Endothelial cell of umbilical vein (primary cell): Measurements from ENCODE around the gene KATNAL1. TPM values are rescaled to one million over a fixed set of nuclear protein-coding genes. Genes with fewer than 3 reads are reported as not detected.

Experiments
- Bru-seq: library from RNA; stranded (reverse); fragments of 400-500 nt; gene quantifications from one replicate; lab custom pipeline; 2021; lab: Mats Ljungman, UMichigan
- BruChase-seq, 2 experiments: library from RNA; stranded (reverse); fragments of 400-500 nt; gene quantifications; one replicate each; lab custom pipeline; 2021; lab: Mats Ljungman, UMichigan
- BruUV-seq: library from RNA; stranded (reverse); fragments of 400-500 nt; replicated peaks from 2 replicates; lab custom pipeline; 2021; lab: Mats Ljungman, UMichigan
- CTCF ChIA-PET: fragments of 300-600, 350-600 bp; sonication (Branson Sonifier 250); formaldehyde crosslinking; loops from one replicate; lab custom pipeline; 2021; ENCODE audit warnings: antibody characterized with exemption, inconsistent platforms; lab: Charles Lee
- POLR2A ChIA-PET: fragments of 300-600, 350-600 bp; sonication (Branson Sonifier 250); formaldehyde crosslinking; loops from one replicate; lab custom pipeline; 2021; ENCODE audit warnings: antibody characterized with exemption, inconsistent platforms; lab: Charles Lee
- DNase-seq: peaks from one replicate; pipeline ENCODE4 v3.0.0-alpha.2; 2011; ENCODE audit warnings: low read depth, low spot score
- FAIRE-seq: peaks from 2 replicates; lab custom pipeline; 2011; peaks lifted over from hg19 to GRCh38; lab: Jason Lieb, UNC
- H2AFZ ChIP-seq: 2 replicates; pipeline ENCODE4 v1.6.0; 2012; ENCODE audit warnings: low read depth, low read length, control low read depth, inconsistent platforms
- H3K27ac ChIP-seq: 2 replicates; pipeline ENCODE4 v1.5.1; 2011; ENCODE audit warnings: low read depth, mild to moderate bottlenecking, control low read depth, low read length, moderate library complexity; ENCODE audit not compliant: insufficient read depth
- H3K27me3 ChIP-seq, 2 experiments: 2 replicates each; pipeline versions ENCODE4 v1.6.0 to v1.6.1; 2011; ENCODE audit warnings: low read length in 2 of 2, mixed read lengths in 1 of 2; ENCODE audit not compliant: control insufficient read depth in 2 of 2, insufficient read depth in 2 of 2
- H3K36me3 ChIP-seq, 2 experiments: 2 replicates in 1 of 2; 3 replicates in 1 of 2; pipeline ENCODE4 v1.5.1; 2011; ENCODE audit warnings: low read length in 2 of 2, mild to moderate bottlenecking in 1 of 2, moderate library complexity in 1 of 2; ENCODE audit not compliant: control insufficient read depth in 2 of 2, insufficient read depth in 2 of 2; ENCODE audit errors: extremely low read depth in 1 of 2
- H3K4me1 ChIP-seq: 3 replicates; pipeline ENCODE4 v1.5.1; 2011; ENCODE audit warnings: mild to moderate bottlenecking, low read length; ENCODE audit not compliant: control insufficient read depth, insufficient read depth; ENCODE audit errors: extremely low read depth
- H3K4me2 ChIP-seq: 2 replicates; pipeline ENCODE4 v1.6.1; 2011; ENCODE audit warnings: low read length, control low read depth, mixed read lengths; ENCODE audit not compliant: insufficient read depth
- H3K4me3 ChIP-seq, 3 experiments: fragments of 200-600 bp in 1 of 3; sonication (generic), shearing (Covaris generic) in 1 of 3; replicated peaks in 1 of 3; 2 replicates each; pipeline ENCODE4 v1.5.1; 2011 to 2016; ENCODE audit warnings: control low read depth in 3 of 3, low read length in 3 of 3, mild to moderate bottlenecking in 2 of 3, inconsistent platforms in 1 of 3, low read depth in 1 of 3, moderate library complexity in 1 of 3; ENCODE audit not compliant: insufficient read depth in 1 of 3
- H3K79me2 ChIP-seq: 2 replicates; pipeline ENCODE4 v1.6.0; 2012; ENCODE audit warnings: low read length, inconsistent platforms; ENCODE audit not compliant: control insufficient read depth, insufficient read depth
- H3K9ac ChIP-seq: replicated peaks from 2 replicates; pipeline ENCODE3; 2011; ENCODE audit warnings: low read length, control low read depth; ENCODE audit not compliant: insufficient read depth; ENCODE audit errors: extremely low read depth
- H3K9me1 ChIP-seq: replicated peaks from 3 replicates; pipeline ENCODE4 v1.6.0; 2011; ENCODE audit warnings: mild to moderate bottlenecking, low read length; ENCODE audit not compliant: control insufficient read depth, insufficient read depth; ENCODE audit errors: extremely low read depth
- H3K9me3 ChIP-seq: replicated peaks from 2 replicates; pipeline ENCODE4 v1.5.1; 2012; ENCODE audit warnings: low read length, inconsistent platforms; ENCODE audit not compliant: control insufficient read depth, insufficient read depth
- H4K20me1 ChIP-seq: replicated peaks from 2 replicates; pipeline ENCODE3; 2011; ENCODE audit warnings: mild to moderate bottlenecking, low read length; ENCODE audit not compliant: control insufficient read depth, insufficient read depth; ENCODE audit errors: extremely low read depth
- EZH2 ChIP-seq: IDR thresholded peaks from 2 replicates; pipeline ENCODE4 v1.6.1; 2012; ENCODE audit warnings: borderline replicate concordance, low read depth, mild to moderate bottlenecking, moderate library complexity, low read length, inconsistent platforms; ENCODE audit not compliant: severe bottlenecking
- FOS ChIP-seq: IDR thresholded peaks from 2 replicates; pipeline ENCODE4 v1.6.1; 2011; ENCODE audit warnings: mild to moderate bottlenecking, low read length, moderate library complexity, borderline replicate concordance; ENCODE audit not compliant: insufficient read depth
- POLR2AphosphoS5 ChIP-seq: IDR thresholded peaks from 2 replicates; pipeline ENCODE4 v1.6.1; 2012; ENCODE audit warnings: low read depth, mild to moderate bottlenecking, control low read depth, low read length, moderate library complexity; ENCODE audit not compliant: insufficient read depth
- dilution Hi-C: fragments of 300-500 bp; cut with MboI; formaldehyde crosslinking; loops from one replicate; pipeline ENCODE4 v1.15.0; 2019; ENCODE audit warnings: low sequenced_read_pairs; ENCODE audit not compliant: extremely low pct_ligation_motif_present
- intact Hi-C: fragments of 100-400 bp; cut with micrococcal nuclease; formaldehyde crosslinking; loops from one replicate; pipeline ENCODE4 v1.10.0; 2022
- long read RNA-seq: library from polyadenylated mRNA; stranded (forward); transcript quantifications from one replicate; pipeline ENCODE4 v2.0.0, GENCODE V29; 2021
- polyA minus RNA-seq, 3 experiments: library from RNA; depleted of rRNA, polyadenylated mRNA; stranded (reverse); fragments of >200 nt; gene quantifications; 1 replicate in 1 of 3; 2 replicates in 2 of 3; pipeline ENCODE4 v1.2.3, GENCODE V29; 2011
- polyA plus RNA-seq, 4 experiments: library from polyadenylated mRNA; depleted of rRNA in 3 of 4; stranded (reverse) in 3 of 4; unstranded in 1 of 4; fragments of >200 nt; gene quantifications; 2 replicates each; pipeline versions ENCODE4 v1.2.1 to v1.2.3, GENCODE V29; 2011 to 2012; ENCODE audit warnings: missing spikeins in 1 of 4
- total RNA-seq: library from RNA; stranded (reverse); gene quantifications from 2 replicates; pipeline ENCODE4 v1.2.3, GENCODE V29; 2021

The KATNAL1 gene
- total RNA-seq, result 43.1 and 49.2 TPM in 2 replicates
- polyA plus RNA-seq, result 6.9 and 7.2 TPM in 2 replicates
- polyA plus RNA-seq (2011; cell fraction: cytosol; rRNA removed), result 8.0 and 8.7 TPM in 2 replicates
- polyA plus RNA-seq (2011; cell fraction: nucleus; rRNA removed), result 10.5 and 14.5 TPM in 2 replicates
- 26.3 and 31.3 TPM in 2 replicates for polyA plus RNA-seq (2012)
- 17.0 and 20.2 TPM in 2 replicates for polyA minus RNA-seq
- polyA minus RNA-seq (2011; cell fraction: cytosol; rRNA and poly(A)+ RNA removed), result 1.9 TPM
- 35.3 and 45.9 TPM in 2 replicates for polyA minus RNA-seq (2011; cell fraction: nucleus; rRNA and poly(A)+ RNA removed)
- percentile 92 among the genes with signal in this experiment for Bru-seq, nascent RNA
- BruChase-seq, experiment 1, labeled RNA remaining after a 6-hour chase, result percentile 79 among the genes with signal in this experiment
- BruChase-seq, experiment 2, labeled RNA remaining after a 2-hour chase, result percentile 84 among the genes with signal in this experiment
- long read RNA-seq, full-length matches to known transcripts, result 15 of 34 reads
- long read RNA-seq, partial matches to known transcripts, result 1 of 34 reads
- long read RNA-seq, other reads (novel, unspliced or antisense), result 18 of 34 reads

DNA sequence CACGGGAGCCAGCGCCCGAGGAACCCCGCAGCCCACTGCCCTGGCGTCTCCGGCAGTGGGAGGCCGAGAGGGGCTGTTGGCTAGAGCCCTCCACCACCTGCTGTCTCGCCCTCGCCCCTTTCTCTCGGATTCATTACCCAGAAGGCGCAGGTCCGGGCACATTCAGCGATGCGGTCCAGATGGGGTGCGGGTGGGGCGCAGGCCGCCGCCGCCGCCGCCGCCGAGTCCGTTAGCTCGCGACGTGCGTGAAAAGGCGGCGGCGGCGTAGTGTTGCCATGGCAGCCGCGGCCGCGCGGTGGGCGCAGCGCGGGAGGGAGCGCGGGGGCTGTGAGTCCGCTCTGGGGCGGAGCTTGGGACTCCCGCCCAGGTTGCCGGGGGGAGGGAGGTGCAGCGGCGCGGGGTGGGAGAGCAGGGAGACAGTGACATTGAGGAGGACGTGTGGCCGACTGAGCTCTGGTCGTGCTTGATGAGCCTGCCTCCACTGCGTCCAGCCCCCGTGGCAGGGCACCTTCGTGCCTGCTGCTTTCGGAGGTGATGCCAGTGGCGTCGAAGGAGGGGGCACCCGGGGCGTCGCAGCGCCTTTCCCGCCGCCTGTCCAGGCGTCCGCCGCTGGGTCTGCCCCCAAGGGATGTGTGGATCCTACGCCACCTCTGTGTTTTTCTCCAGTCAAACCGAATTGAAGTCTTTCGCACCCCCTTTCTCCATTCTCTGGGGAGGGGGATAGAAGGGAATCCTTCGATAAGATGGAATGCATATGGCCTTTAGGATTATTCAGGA is at the start of gene KATNAL1:
Gene KATNAL1, minus strand, starts transcription at position 358 of the 777 bp plus-strand sequence. CDS start 23,774 bp downstream, outside the sequence.
- FAIRE-seq (peak; percentile 21), DNase-seq (peak; percentile 82)
- H4K20me1 ChIP-seq, result peaks cover 2% of the 10 kb centered on the region
- intact Hi-C loops, result loop anchor here (1.0 to 10.0 kb wide), 6 partner anchors 57 to 857 kb away; partner anchors contain the start of gene HSPH1
- ChIA-PET POLR2A (interaction anchor here (0.9 to 1.4 kb wide), 2 partner anchors 27 to 35 kb away, joined by 3 to 9 read pairs; no protein-coding TSS in a partner anchor), CTCF (interaction anchor here (1.0 to 4.0 kb wide), 3 partner anchors 55 to 496 kb away, joined by 3 to 18 read pairs (median 4); no protein-coding TSS in a partner anchor)
- peak within 1 kb of the TSS; percentile 97 for H2AFZ ChIP-seq
- H3K9ac ChIP-seq, result peak within 1 kb of the TSS; percentile 91
- peaks cover 42% of the 10 kb centered on the region for H3K79me2 ChIP-seq
- peaks cover 21% of the 10 kb centered on the region for H3K4me1 ChIP-seq
- H3K4me2 ChIP-seq, result peak within 1 kb of the TSS; percentile 66
- peak within 1 kb of the TSS; percentile 86 for H3K27ac ChIP-seq
- H3K27me3 ChIP-seq, result no peaks in the 10 kb centered on the region
- H3K9me3 ChIP-seq, result no peaks in the 10 kb centered on the region
- dilution Hi-C loops, result no loop called here
- H3K9me1 ChIP-seq, result no peaks in the 10 kb centered on the region
- H3K4me3 ChIP-seq, result peak within 1 kb of the TSS; percentile 36 to 88 (median 77)
- TF ChIP-seq FOS (no peak), EZH2 (no peak), POLR2AphosphoS5 (peak; percentile 26)
- BruUV-seq, result TSS peak; percentile 40
- H3K36me3 ChIP-seq, result no peaks in the 10 kb centered on the region
